K562 (cell line): ENCODE data around the gene CPNE9. TPM values are rescaled to one million over a fixed set of nuclear protein-coding genes. Genes with fewer than 3 reads are reported as not detected.

Experiments used
- AFF1 ChIP-seq, 2 experiments: fragments of 450-650 bp; IDR thresholded peaks; 2 replicates each; pipeline ENCODE4 v1.6.1; 2018; ENCODE audit warnings: mild to moderate bottlenecking in 2 of 2, low read depth in 1 of 2; ENCODE audit not compliant: partially characterized antibody in 2 of 2
- E2F6 ChIP-seq, 2 experiments: IDR thresholded peaks; 2 replicates each; pipeline ENCODE4 v1.6.1; 2011; ENCODE audit warnings: borderline replicate concordance in 1 of 2, control low read depth in 1 of 2, low read depth in 1 of 2, low read length in 1 of 2, mild to moderate bottlenecking in 1 of 2, mixed read lengths in 1 of 2, moderate library complexity in 1 of 2; ENCODE audit not compliant: insufficient read depth in 1 of 2, insufficient read length in 1 of 2, poor library complexity in 1 of 2, severe bottlenecking in 1 of 2; ENCODE audit errors: extremely low read depth in 1 of 2
- GATA2 ChIP-seq: sonication (generic); formaldehyde crosslinking; IDR thresholded peaks from 2 replicates; pipeline ENCODE4 v1.4.0; 2020; ENCODE audit warnings: mild to moderate bottlenecking, missing genetic modification reagents
- GATAD2A ChIP-seq: fragments of 450-650 bp; IDR thresholded peaks from 2 replicates; pipeline ENCODE4 v1.6.1; 2017
- IRF9 ChIP-seq: fragments of 450-650 bp; IDR thresholded peaks from 2 replicates; pipeline ENCODE4 v1.6.1; 2016; ENCODE audit warnings: missing biosample characterization, missing genetic modification characterization
- KAT7 ChIP-seq: sonication (generic); formaldehyde crosslinking; IDR thresholded peaks from 2 replicates; pipeline ENCODE4 v1.8.0; 2022; ENCODE audit warnings: missing genetic modification reagents, mild to moderate bottlenecking, borderline replicate concordance
- LARP7 ChIP-seq: fragments of 450-650 bp; IDR thresholded peaks from 2 replicates; pipeline ENCODE4 v1.6.1; 2016
- PTBP1 ChIP-seq: fragments of 200-400 bp; formaldehyde crosslinking; IDR thresholded peaks from 2 replicates; pipeline ENCODE4 v1.6.1; 2017; ENCODE audit warnings: low read depth, low read length
- SIRT6 ChIP-seq: IDR thresholded peaks from one replicate; pipeline ENCODE4 v1.6.1; 2012; ENCODE audit warnings: low read depth, mild to moderate bottlenecking, control low read depth, inconsistent platforms, low read length, moderate library complexity
- TARDBP ChIP-seq: fragments of 450-650 bp; IDR thresholded peaks from 2 replicates; pipeline ENCODE4 v1.6.1; 2016
- TRIM24 ChIP-seq, 2 experiments: fragments of 450-650 bp; IDR thresholded peaks; 2 replicates each; pipeline ENCODE4 v1.6.1; 2016
- USF2 ChIP-seq: sonication (generic); formaldehyde crosslinking; IDR thresholded peaks from 2 replicates; pipeline ENCODE4 v1.5.0; 2020; ENCODE audit warnings: missing genetic modification reagents
- ZBTB17 ChIP-seq: fragments of 450-650 bp; formaldehyde crosslinking; IDR thresholded peaks from 2 replicates; pipeline ENCODE4 v1.4.0; 2020; ENCODE audit warnings: mild to moderate bottlenecking
- ZFX ChIP-seq: sonication (generic); formaldehyde crosslinking; IDR thresholded peaks from 2 replicates; pipeline ENCODE4 v1.8.0; 2022; ENCODE audit warnings: mild to moderate bottlenecking, missing genetic modification reagents, moderate library complexity
- ZNF75A ChIP-seq: fragments of 450-650 bp; formaldehyde crosslinking; IDR thresholded peaks from 2 replicates; pipeline ENCODE4 v1.4.0; 2020; ENCODE audit warnings: mild to moderate bottlenecking
- polyA plus RNA-seq, 8 experiments: library from polyadenylated mRNA; depleted of rRNA in 4 of 8; stranded (reverse) in 5 of 8; unstranded in 3 of 8; fragments of >200 nt; fragmentation: Nextera tagmentation in 2 of 8; fragmentation: Illumina TruSeq in 1 of 8; extraction: Ambion mirVana in 2 of 8; extraction: Trizol in 1 of 8; gene quantifications; 2 replicates each; pipeline versions ENCODE4 v1.2.1 to v1.2.3, GENCODE V29; 2011 to 2014; ENCODE audit warnings: inconsistent platforms in 1 of 8, missing spikeins in 1 of 8
- total RNA-seq, 7 experiments: library from RNA; depleted of rRNA in 6 of 7; stranded (reverse); fragments of >200 nt in 6 of 7; fragmentation: Illumina TruSeq in 2 of 7; extraction: Trizol in 2 of 7; gene quantifications; 2 replicates each; pipeline versions ENCODE4 v1.2.1 to v1.2.3, GENCODE V29; 2011 to 2021; ENCODE audit warnings: low replicate concordance in 1 of 7

Gene CPNE9
- total and polyA plus RNA-seq, 9 of the 15 experiments (the other 6 are each of a cell fraction or from before 2014, with no cell fraction given) = 0.22 to 0.56 (median 0.29) TPM; not detected in 3

GRCh38 chr3:9749296-9749644 is 45.6 kb downstream of the CPNE9 start (continued):
- TF ChIP-seq USF2 (no peak), KAT7 (CRISPR knock-in tag) (no peak), E2F6 (IDR thresholded peaks at IDR 0.05; ENCODE audit: borderline replicate concordance in 1 of 2, extremely low read depth in 1 of 2, insufficient read depth in 1 of 2, insufficient read length in 1 of 2, low read depth in 1 of 2, low read length in 1 of 2, poor library complexity in 1 of 2, severe bottlenecking in 1 of 2) (no peak), TARDBP (0 out of 2 replicates have a peak, but pooled peaks have one; percentile 37), GATAD2A (peak; percentile 83; the same call in 1 of the 2 replicates), IRF9 (tag) (no peak), ZNF75A (CRISPR knock-in tag) (0 out of 2 replicates have a peak, but pooled peaks have one; percentile 46), TRIM24 (IDR thresholded peaks at IDR 0.05) (no peak), AFF1 (IDR thresholded peaks at IDR 0.05; ENCODE audit: low read depth in 1 of 2, partially characterized antibody in 2 of 2) (no peak), GATA2 (CRISPR knock-in tag) (no peak), ZFX (CRISPR knock-in tag) (no peak), PTBP1 (0 out of 2 replicates have a peak, but pooled peaks have one; percentile 51), LARP7 (peak; percentile 69; the same call in 1 of the 2 replicates), ZBTB17 (CRISPR knock-in tag) (0 out of 2 replicates have a peak, but pooled peaks have one; percentile 44), SIRT6 (no peak)
- TF ChIP-seq, all 486 proteins: peak for 31
